ENCODE data around the gene CAMK1D.

DNA sequence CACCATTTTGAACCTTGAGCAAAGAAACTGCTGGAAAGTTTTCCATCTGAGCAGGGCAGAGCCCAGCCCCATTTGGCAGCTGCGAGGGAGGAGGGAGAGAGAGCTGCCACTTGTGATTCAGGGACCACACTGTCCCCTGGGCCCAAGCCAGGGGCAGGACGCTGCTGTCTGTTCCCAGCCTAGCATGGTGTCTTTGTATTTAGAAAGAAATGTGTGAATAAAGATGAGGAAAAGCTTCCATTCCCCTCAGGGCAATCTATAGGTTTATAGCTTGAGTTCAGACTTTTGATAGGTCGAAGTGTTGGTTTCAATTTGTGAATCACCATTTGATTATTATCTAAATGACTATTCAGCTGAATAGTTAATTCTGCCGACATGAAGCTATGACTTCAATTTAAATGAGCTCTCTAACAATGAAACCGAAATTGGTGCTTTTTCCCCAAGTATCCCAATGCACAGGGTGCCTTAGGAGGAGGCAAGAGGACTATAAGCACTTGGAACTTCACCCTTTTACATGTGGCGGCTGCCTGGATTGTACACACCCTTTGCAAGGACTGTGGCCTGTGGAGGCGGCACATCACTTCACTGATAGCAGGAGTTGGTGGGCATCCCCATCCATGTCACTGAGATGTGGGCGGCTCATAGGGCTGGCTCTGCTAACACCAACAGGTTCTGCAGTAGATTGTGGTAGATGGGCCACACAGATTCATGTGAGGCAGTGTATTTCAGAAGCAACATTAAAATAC is 428.7 kb downstream of the CAMK1D start:
- TF ChIP-seq CTCF (IDR thresholded peaks at IDR 0.05) = no peak
- TF ChIP-seq POLR2A (IDR thresholded peaks at IDR 0.05) = no peak
